GM04504 (cell line): Measurements from ENCODE around the gene GRAMD1B.

Experiments
- DNase-seq: peaks from one replicate; pipeline ENCODE4 v3.0.0-alpha.2; 2012; ENCODE audit warnings: low read depth

Gene GRAMD1B

GRCh38 chr11:123588117-123588863 lies 158.2 kb downstream of the GRAMD1B start:
- no peak for DNase-seq

- DNase-seq, result no peak
Measured at GRCh38 chr11:123588864-123589262, 158.8 kb downstream of the GRAMD1B start.

GRCh38 chr11:123590296-123590912 lies 160.3 kb downstream of the GRAMD1B start:
- DNase-seq, result peak; percentile 46

GRCh38 chr11:123593570-123593969 lies 163.5 kb downstream of the GRAMD1B start:
- no peak for DNase-seq

- DNase-seq, result no peak
Measured at GRCh38 chr11:123594188-123594901, 164.3 kb downstream of the GRAMD1B start.

GRCh38 chr11:123594921-123595320 lies 164.9 kb downstream of the GRAMD1B start:
- DNase-seq, result no peak

- no peak for DNase-seq
Measured at GRCh38 chr11:123597859-123598258, 167.8 kb downstream of the GRAMD1B start.

- peak; percentile 68 for DNase-seq
Measured at GRCh38 chr11:123601136-123601535, 171.1 kb downstream of the GRAMD1B start.

GRCh38 chr11:123601743-123602142 lies 171.7 kb downstream of the GRAMD1B start:
- no peak for DNase-seq

- DNase-seq, result no peak
Measured at GRCh38 chr11:123603666-123604065, 173.6 kb downstream of the GRAMD1B start.

- no peak for DNase-seq
Measured at GRCh38 chr11:123607781-123608180, 177.7 kb downstream of the GRAMD1B start.

GRCh38 chr11:123608371-123608770 lies 178.3 kb downstream of the GRAMD1B start:
- DNase-seq, result no peak

- no peak for DNase-seq
Measured at GRCh38 chr11:123608945-123609344, 178.9 kb downstream of the GRAMD1B start.

GRCh38 chr11:123611698-123612097 lies 181.6 kb downstream of the GRAMD1B start:
- no peak for DNase-seq

GRCh38 chr11:123616505-123617198 lies 186.6 kb downstream of the GRAMD1B start:
- peak; percentile 38 for DNase-seq

GRCh38 chr11:123622576-123622975 lies 192.5 kb downstream of the GRAMD1B start:
- DNase-seq, result no peak

GRCh38 chr11:123624974-123625373 lies 194.9 kb downstream of the GRAMD1B start:
- peak; percentile 17 for DNase-seq

- no peak for DNase-seq
Measured at GRCh38 chr11:123628936-123629683, 199.0 kb downstream of the GRAMD1B start.

- no peak for DNase-seq
Measured at GRCh38 chr11:123630126-123630608, 200.1 kb downstream of the GRAMD1B start.

GRCh38 chr11:123640029-123640428 lies 210.0 kb downstream of the GRAMD1B start:
- DNase-seq, result no peak

- DNase-seq, result no peak
Measured at GRCh38 chr11:123640677-123641494, 210.8 kb downstream of the GRAMD1B start.
